IMR-90 (cell line): ENCODE results near the gene SLC10A3. TPM values are rescaled to one million over a fixed set of nuclear protein-coding genes. Genes with fewer than 3 reads are reported as not detected.

ENCODE experiments used
- ATAC-seq: fragments of 200-7000 bp; cut with Tn5 transposase; 2 replicates; pipeline ENCODE4 v1.9.1; 2020; ENCODE audit warnings: low read depth, mild to moderate bottlenecking, moderate library complexity
- BruUV-seq: library from RNA; stranded (reverse); fragments of 400-500 nt; replicated peaks from 2 replicates; lab custom pipeline; 2021; lab: Mats Ljungman, UMichigan
- CTCF ChIA-PET: fragments of 300-600 bp; formaldehyde crosslinking; extraction: SDS; loops from one replicate; lab custom pipeline; 2021; ENCODE audit warnings: antibody characterized with exemption; lab: Yijun Ruan, JAX
- POLR2A ChIA-PET: fragments of 300-600 bp; sonication (Branson Sonifier 250); formaldehyde crosslinking; loops from one replicate; lab custom pipeline; 2022; ENCODE audit warnings: antibody characterized with exemption; ENCODE audit not compliant: unreplicated experiment; lab: Charles Lee
- DNase-seq: peaks from one replicate; pipeline ENCODE4 v3.0.0; 2013
- H2AFZ ChIP-seq: replicated peaks from 2 replicates; pipeline ENCODE3; 2013; ENCODE audit warnings: low read length, mild to moderate bottlenecking; ENCODE audit not compliant: poor library complexity
- H2AK5ac ChIP-seq: 2 replicates; pipeline ENCODE4 v1.6.1; 2013; ENCODE audit warnings: low read depth, low read length, inconsistent platforms
- H2AK9ac ChIP-seq: replicated peaks from 2 replicates; pipeline ENCODE3; 2013; ENCODE audit warnings: mild to moderate bottlenecking, low read depth, low read length, moderate library complexity; ENCODE audit not compliant: poor library complexity
- H2BK120ac ChIP-seq: 2 replicates; pipeline ENCODE4 v1.6.1; 2013; ENCODE audit warnings: low read depth, low read length, inconsistent platforms
- H2BK15ac ChIP-seq: 3 replicates; pipeline ENCODE4 v1.6.1; 2013; ENCODE audit warnings: low read depth, low read length, inconsistent platforms
- H2BK20ac ChIP-seq: 2 replicates; pipeline ENCODE4 v1.6.1; 2013; ENCODE audit warnings: low read depth, mild to moderate bottlenecking, inconsistent platforms, low read length, moderate library complexity
- H2BK5ac ChIP-seq: 2 replicates; pipeline ENCODE4 v1.6.1; 2013; ENCODE audit warnings: mild to moderate bottlenecking, low read depth, low read length, inconsistent platforms; ENCODE audit not compliant: poor library complexity, severe bottlenecking
- H3K14ac ChIP-seq: replicated peaks from 2 replicates; pipeline ENCODE4 v1.6.1; 2013; ENCODE audit warnings: low read depth, low read length, inconsistent platforms
- H3K18ac ChIP-seq: 2 replicates; pipeline ENCODE4 v1.6.1; 2013; ENCODE audit warnings: low read depth, low read length, control low read depth
- H3K23ac ChIP-seq: 2 replicates; pipeline ENCODE4 v1.6.1; 2013; ENCODE audit warnings: low read depth, low read length, inconsistent platforms
- H3K27ac ChIP-seq: 2 replicates; pipeline ENCODE4 v1.5.1; 2013; ENCODE audit warnings: mild to moderate bottlenecking, control low read depth, low read length; ENCODE audit not compliant: insufficient read depth
- H3K27me3 ChIP-seq: 2 replicates; pipeline ENCODE4 v1.6.1; 2013; ENCODE audit warnings: low read length; ENCODE audit not compliant: control insufficient read depth, insufficient read depth
- H3K36me3 ChIP-seq: 2 replicates; pipeline ENCODE4 v1.6.1; 2013; ENCODE audit warnings: low read length, mixed read lengths; ENCODE audit not compliant: control insufficient read depth, insufficient read depth
- H3K4ac ChIP-seq: 2 replicates; pipeline ENCODE4 v1.6.1; 2013; ENCODE audit warnings: low read depth, low read length, inconsistent platforms
- H3K4me1 ChIP-seq: 2 replicates; pipeline ENCODE4 v1.6.1; 2013; ENCODE audit warnings: low read length, mixed read lengths; ENCODE audit not compliant: control insufficient read depth, insufficient read depth
- H3K4me2 ChIP-seq: 2 replicates; pipeline ENCODE4 v1.6.1; 2013; ENCODE audit warnings: low read depth, mild to moderate bottlenecking, control low read depth, low read length, moderate library complexity
- H3K4me3 ChIP-seq: 2 replicates; pipeline ENCODE4 v1.5.1; 2013; ENCODE audit warnings: low read depth, mild to moderate bottlenecking, control low read depth, low read length, moderate library complexity; ENCODE audit not compliant: insufficient read depth
- H3K56ac ChIP-seq: 2 replicates; pipeline ENCODE4 v1.6.1; 2013; ENCODE audit warnings: low read length, inconsistent platforms; ENCODE audit not compliant: insufficient read depth; ENCODE audit errors: extremely low read depth
- H3K79me1 ChIP-seq, 2 experiments: 2 replicates each; pipeline ENCODE4 v1.6.1; 2013; ENCODE audit warnings: low read length in 2 of 2, inconsistent platforms in 1 of 2, low read depth in 1 of 2
- H3K9ac ChIP-seq: 2 replicates; pipeline ENCODE4 v1.6.1; 2013; ENCODE audit warnings: low read depth, low read length, control low read depth
- H3K9me1 ChIP-seq: 2 replicates; pipeline ENCODE4 v1.6.1; 2013; ENCODE audit warnings: low read length, inconsistent platforms; ENCODE audit not compliant: insufficient read depth
- H3K9me3 ChIP-seq: 2 replicates; pipeline ENCODE4 v1.6.1; 2013; ENCODE audit warnings: low read length; ENCODE audit not compliant: control insufficient read depth, insufficient read depth
- H4K20me1 ChIP-seq: 2 replicates; pipeline ENCODE4 v1.6.1; 2013; ENCODE audit warnings: low read length, inconsistent platforms; ENCODE audit not compliant: insufficient read depth
- H4K5ac ChIP-seq: 2 replicates; pipeline ENCODE4 v1.6.1; 2013; ENCODE audit warnings: mild to moderate bottlenecking, low read depth, low read length, control low read depth
- H4K8ac ChIP-seq, 2 experiments: 2 replicates each; pipeline ENCODE4 v1.6.1; 2013; ENCODE audit warnings: low read depth in 2 of 2, low read length in 2 of 2, control low read depth in 1 of 2, inconsistent platforms in 1 of 2
- H4K91ac ChIP-seq: 2 replicates; pipeline ENCODE4 v1.6.1; 2013; ENCODE audit warnings: low read depth, low read length, inconsistent platforms; ENCODE audit not compliant: insufficient read depth
- BHLHE40 ChIP-seq: fragments of 150-350 bp; IDR thresholded peaks from 2 replicates; pipeline ENCODE4 v1.6.1; 2016; ENCODE audit warnings: mild to moderate bottlenecking, low read depth, low read length
- NFE2L2 ChIP-seq: fragments of 150-350 bp; IDR thresholded peaks from 2 replicates; pipeline ENCODE4 v1.6.1; 2016; ENCODE audit warnings: low read depth, mild to moderate bottlenecking, low read length
- WGBS, 2 experiments: methylation state at CpG; one replicate each; pipeline versions ENCODE4 v1.1.5 to v1.1.7; 2013; ENCODE audit warnings: missing lambda C conversion rate in 2 of 2; ENCODE audit not compliant: insufficient read length in 1 of 2; ENCODE audit errors: extremely low coverage in 2 of 2; 5-methylcytosine and 5-hydroxymethylcytosine counted together
- dilution Hi-C: fragments of 300-500 bp; cut with HindIII; formaldehyde crosslinking; loops from one replicate; pipeline ENCODE4 v1.14.3; 2018; ENCODE audit warnings: low sequenced_read_pairs; ENCODE audit not compliant: unreplicated experiment
- in situ Hi-C: fragments of 300-500 bp; cut with MboI; formaldehyde crosslinking; loops from 3 replicates; pipeline ENCODE4 v1.14.3; 2019; ENCODE audit warnings: low sequenced_read_pairs, inconsistent platforms, mixed read lengths
- intact Hi-C: fragments of 100-400 bp; cut with micrococcal nuclease; formaldehyde crosslinking; loops from 2 replicates; pipeline ENCODE4 v1.10.0; 2022
- polyA plus RNA-seq, 3 experiments: library from polyadenylated mRNA; depleted of rRNA; stranded (reverse); fragments of >200 nt; gene quantifications; 2 replicates each; pipeline ENCODE4 v1.2.3, GENCODE V29; 2012; ENCODE audit warnings: low replicate concordance in 1 of 3
- total RNA-seq: library from RNA; depleted of rRNA; stranded (reverse); fragments of >200 nt; gene quantifications from 2 replicates; pipeline ENCODE4 v1.2.3, GENCODE V29; 2012

Gene SLC10A3
- total and polyA plus RNA-seq, 2 of the 4 experiments (the other 2 are of a cell fraction): 15.2 to 24.6 TPM

DNA sequence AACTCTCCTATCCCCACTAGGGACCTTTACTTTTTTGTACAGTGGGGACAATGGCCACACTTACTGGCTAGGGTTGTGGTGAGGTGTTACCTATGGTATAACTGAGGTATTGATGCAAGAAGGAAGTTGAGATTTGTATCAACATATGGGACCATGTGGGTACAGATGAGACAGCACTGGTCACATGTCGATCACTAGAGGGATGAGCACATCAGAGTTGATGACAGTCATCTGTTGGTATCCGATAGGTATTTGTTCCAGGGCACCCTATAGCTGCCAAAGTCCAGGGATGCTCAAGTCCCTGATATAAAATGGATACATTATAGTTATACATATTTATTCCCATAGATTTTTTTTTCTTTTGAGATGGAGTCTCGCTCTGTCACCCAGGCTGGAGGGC, 12.6 kb upstream of the SLC10A3 start:
- dilution Hi-C loops: no loop called here
- POLR2A ChIA-PET: no interaction called here

More for the DNA sequence above, 12.6 kb upstream of the SLC10A3 start:
- H4K20me1 ChIP-seq: no peaks in the 10 kb centered on the region
- H3K56ac ChIP-seq: no peak overlapping the region
- WGBS, 2 experiments: 83% methylated on average over 1 of the region's 3 CpGs; no CpG with 5 or more reads in 1 of the 2 experiments
- TF ChIP-seq BHLHE40 (no peak), NFE2L2 (no peak)
- H3K79me1 ChIP-seq: no peaks in the 10 kb centered on the region; a peak in 1 of 4 replicates
- H3K9ac ChIP-seq: no peak overlapping the region
- no peak overlapping the region for H2BK20ac ChIP-seq
- H3K27me3 ChIP-seq: no peaks in the 10 kb centered on the region
- peaks cover 4% of the 10 kb centered on the region; the same call in 1 of the 2 replicates for H3K9me1 ChIP-seq
- H4K8ac ChIP-seq: no peak overlapping the region
- no peak overlapping the region for H3K23ac ChIP-seq
- no peak for DNase-seq
- intact Hi-C loops: no loop called here
- no peak overlapping the region for H2AK5ac ChIP-seq
- H2BK15ac ChIP-seq: no peak overlapping the region
- in situ Hi-C loops: no loop called here
- H3K27ac ChIP-seq: no peak overlapping the region
- H3K4me3 ChIP-seq: no peak overlapping the region
- no peak overlapping the region for H4K91ac ChIP-seq
- no peak overlapping the region for H2AK9ac ChIP-seq
- peaks cover 2% of the 10 kb centered on the region; the same call in 1 of the 2 replicates for H3K4me1 ChIP-seq
- no peak for ATAC-seq
- peaks cover 2% of the 10 kb centered on the region; the same call in 1 of the 2 replicates for H3K9me3 ChIP-seq
- no peak overlapping the region for H2BK120ac ChIP-seq
- H3K18ac ChIP-seq: no peak overlapping the region
- H2BK5ac ChIP-seq: no peak overlapping the region
- no peak overlapping the region for H3K4ac ChIP-seq
- no peak overlapping the region for H2AFZ ChIP-seq
- H4K5ac ChIP-seq: no peak overlapping the region
- BruUV-seq: no TSS peak
- H3K14ac ChIP-seq: no peak overlapping the region
- CTCF ChIA-PET: no interaction called here
- H3K4me2 ChIP-seq: no peak overlapping the region
- peaks cover 8% of the 10 kb centered on the region; the same call in 1 of the 2 replicates for H3K36me3 ChIP-seq
